ENCODE measurements around the gene PNPLA6. TPM values are rescaled to one million over a fixed set of nuclear protein-coding genes. Genes with fewer than 3 reads are reported as not detected.

PNPLA6 gene
- total and polyA plus RNA-seq, 10 of the 15 experiments (the other 5 are each of a cell fraction or from before 2014, with no cell fraction given), result 0.95 to 105 (median 40.0) TPM

GRCh38 chr19:7535047-7535997 lies at the start of gene PNPLA6 (continued):
- TF ChIP-seq E2F8 (IDR thresholded peaks at IDR 0.05; ENCODE audit: low read depth, partially characterized antibody) (no peak), FOXK2 (IDR thresholded peaks at IDR 0.05) (peak; percentile 96), SREBF1 (IDR thresholded peaks at IDR 0.05; ENCODE audit: low read length) (peak; percentile 83), BRCA1 (IDR thresholded peaks at IDR 0.05; ENCODE audit: low read depth, low read length) (no peak), ZNF274 (IDR thresholded peaks at IDR 0.05; ENCODE audit: insufficient read depth, insufficient read length) (no peak), TAF1 (IDR thresholded peaks at IDR 0.05; ENCODE audit: borderline replicate concordance, low read depth, low read length) (no peak), SMARCA5 (IDR thresholded peaks at IDR 0.05) (peak; percentile 100), NBN (IDR thresholded peaks at IDR 0.05) (peak; percentile 88), SMAD1 (IDR thresholded peaks at IDR 0.05; ENCODE audit: low read depth, partially characterized antibody) (no peak), BMI1 (IDR thresholded peaks at IDR 0.05; ENCODE audit: borderline replicate concordance) (no peak), RCOR1 (conservative IDR thresholded peaks at IDR 0.05; ENCODE audit: low read depth, low read length) (no peak), LARP7 (IDR thresholded peaks at IDR 0.05) (peak; percentile 96), PAX8 (IDR thresholded peaks at IDR 0.05) (no peak), ATF7 (IDR thresholded peaks at IDR 0.05; ENCODE audit: low read depth) (peak; percentile 94), E2F4 (IDR thresholded peaks at IDR 0.05; ENCODE audit: low read depth, low read length) (0 out of 2 replicates have a peak, but pooled peaks have one; percentile 39), RUNX3 (IDR thresholded peaks at IDR 0.05; ENCODE audit: low read length) (peak; percentile 9; the same call in 1 of the 2 replicates), EP300 (IDR thresholded peaks at IDR 0.05; ENCODE audit: borderline replicate concordance in 1 of 2, control insufficient read depth in 1 of 2, low read depth in 2 of 2, low read length in 2 of 2) (no peak), RAD21 (IDR thresholded peaks at IDR 0.05; ENCODE audit: insufficient read depth, low read depth, low read length) (no peak), MAX (IDR thresholded peaks at IDR 0.05; ENCODE audit: low read depth, low read length) (no peak), NKRF (conservative IDR thresholded peaks at IDR 0.05) (peak; percentile 70), BCL3 (IDR thresholded peaks at IDR 0.05; ENCODE audit: borderline replicate concordance, insufficient read depth, low read depth, low read length, poor library complexity, severe bottlenecking) (no peak), TCF7 (IDR thresholded peaks at IDR 0.05; ENCODE audit: borderline replicate concordance) (no peak)

Data from GM12878 (cell line).